HK-2 (cell line): Measurements from ENCODE around the gene ANG.

ENCODE experiments used
- DNase-seq: peaks from one replicate; pipeline ENCODE4 v3.0.0-alpha.2; 2018; ENCODE audit not compliant: unreplicated experiment

ANG gene

DNA sequence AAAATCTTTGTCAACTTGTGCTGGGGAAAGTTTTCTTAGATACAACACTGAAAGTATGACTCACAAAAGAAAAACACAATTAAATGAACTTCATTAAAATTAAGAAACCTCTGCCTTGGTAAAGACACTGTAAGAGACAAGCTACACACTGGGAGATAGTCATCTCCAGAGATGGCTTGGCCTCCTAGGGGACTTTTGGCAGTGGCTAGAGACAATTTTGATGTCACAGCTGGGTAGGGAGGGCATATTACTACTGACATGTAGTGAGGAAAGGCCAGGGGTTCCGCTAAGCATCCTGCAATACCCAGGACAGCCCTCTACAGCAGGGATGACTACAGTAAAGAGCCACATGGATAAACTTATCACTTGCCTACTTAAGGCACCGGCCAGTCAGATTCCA, 12.9 kb upstream of the ANG start:
- no peak for DNase-seq

GRCh38 chr14:20676072-20676471, 12.5 kb upstream of the ANG start:
- DNase-seq, result no peak

GRCh38 chr14:20679907-20680306, 8.7 kb upstream of the ANG start:
- DNase-seq, result no peak

GRCh38 chr14:20680363-20680762, 8.2 kb upstream of the ANG start:
- DNase-seq, result no peak

DNA sequence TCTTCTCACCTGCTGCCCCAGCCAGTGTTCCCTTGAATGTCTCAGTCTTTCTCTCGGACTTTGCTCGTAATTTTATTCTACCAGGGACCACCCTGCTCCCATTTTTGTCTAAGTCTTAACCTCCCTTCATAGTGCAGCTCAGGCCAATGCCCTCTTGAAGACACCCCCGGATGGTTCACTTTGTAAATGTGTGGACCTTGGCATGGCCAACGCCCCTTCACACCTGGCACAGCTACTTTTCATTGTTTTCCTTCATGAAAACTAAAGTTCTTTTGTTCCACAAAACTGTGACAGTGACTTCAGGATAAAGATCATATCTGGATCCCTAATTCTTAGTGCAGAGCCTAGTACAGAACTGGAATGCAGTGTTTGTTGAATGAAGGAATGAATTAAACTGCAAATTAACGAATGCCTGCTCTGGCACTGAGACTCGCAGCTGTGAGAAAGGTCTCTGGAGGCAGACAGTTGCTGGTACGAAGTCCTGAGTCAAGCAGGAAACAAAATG, 7.7 kb upstream of the ANG start:
- no peak for DNase-seq

- DNase-seq, result peak; percentile 90
Measured at GRCh38 chr14:20681348-20682126, 7.0 kb upstream of the ANG start.

- no peak for DNase-seq
Measured at GRCh38 chr14:20682127-20682434, 6.5 kb upstream of the ANG start.

DNA sequence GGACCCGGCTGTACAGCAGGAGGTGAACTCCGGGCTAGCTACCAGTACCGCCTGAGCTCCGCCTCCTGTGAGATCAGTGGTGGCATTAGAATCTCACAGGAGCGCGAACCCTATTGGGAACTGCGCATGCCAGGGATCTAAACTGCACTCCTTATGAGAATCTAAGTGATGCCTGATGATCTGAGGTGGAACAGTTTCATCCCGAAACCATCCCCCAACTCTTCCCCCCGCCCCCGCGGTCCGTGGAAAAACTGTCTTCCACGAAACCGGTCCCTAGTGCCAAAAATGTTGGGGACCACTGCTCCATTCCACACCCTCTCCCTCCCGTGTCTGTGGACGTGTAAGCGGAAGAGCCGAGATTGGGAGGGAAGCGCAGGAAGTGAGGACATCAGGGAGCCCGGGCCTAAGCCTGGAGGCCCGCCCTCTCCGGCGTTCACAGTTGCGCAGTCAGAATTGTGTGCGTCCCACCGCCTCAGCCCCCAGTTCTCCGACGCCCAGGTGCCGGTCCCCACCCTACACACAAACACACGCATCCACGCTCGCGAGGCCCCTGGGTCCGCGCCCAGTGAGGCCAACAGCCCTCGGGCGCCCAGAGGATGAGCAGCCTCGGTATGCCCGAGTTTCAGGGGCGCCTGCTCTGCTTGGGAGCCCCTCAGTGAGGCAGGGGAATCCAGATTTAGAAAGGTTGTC, 6.0 kb upstream of the ANG start:
- peak; percentile 85 for DNase-seq

GRCh38 chr14:20683125-20683890, 5.3 kb upstream of the ANG start:
- peak; percentile 90 for DNase-seq

GRCh38 chr14:20683891-20684661, 4.5 kb upstream of the ANG start, which contains the start of gene RNASE4:
Gene RNASE4, plus strand, starts transcription at chr14:20684560. Its CDS starts 14,812 bp downstream, at chr14:20699372.
- DNase-seq, result peak; percentile 83

GRCh38 chr14:20684662-20685456, 3.7 kb upstream of the ANG start:
- no peak for DNase-seq

GRCh38 chr14:20686386-20687143, 2.0 kb upstream of the ANG start:
- no peak for DNase-seq

- DNase-seq, result no peak
Measured at GRCh38 chr14:20687362-20688166, 1.0 kb upstream of the ANG start.

DNA sequence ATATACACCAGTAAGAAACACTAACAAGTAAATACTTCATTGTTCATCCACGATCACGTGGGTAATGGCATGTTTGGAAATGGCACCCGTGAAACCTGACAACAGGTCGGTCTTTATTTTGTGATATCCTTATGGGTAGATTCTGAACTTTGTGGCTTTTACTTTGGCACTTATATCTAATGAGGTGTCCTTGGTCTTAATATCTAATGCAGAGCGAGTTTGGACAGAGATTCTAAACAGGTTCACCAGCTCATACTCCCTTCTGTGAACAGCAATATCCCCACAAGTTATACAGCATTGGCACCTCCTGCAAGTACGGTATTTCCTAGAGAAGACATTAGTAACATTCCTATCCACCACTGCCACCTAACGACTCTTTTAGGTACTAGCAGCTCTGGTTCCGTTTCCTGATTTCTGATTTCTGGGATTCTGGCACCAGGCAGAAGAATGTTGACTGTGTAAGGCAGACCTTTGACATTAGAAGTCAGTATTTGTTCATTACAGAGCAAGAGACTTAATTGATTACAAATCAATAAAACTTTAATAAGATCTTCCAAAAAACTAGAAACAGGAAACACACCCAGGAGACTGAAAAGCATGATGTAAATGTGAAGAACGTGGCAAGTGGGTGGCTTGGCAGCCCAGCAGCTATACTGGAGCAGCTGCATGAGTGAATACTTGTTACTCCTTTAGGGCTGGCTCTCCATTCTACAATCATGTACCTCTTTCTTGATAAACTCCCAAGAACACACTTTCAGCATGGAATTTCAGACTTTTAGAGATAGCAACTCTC, 2.5 kb downstream of the ANG start:
- no peak for DNase-seq

- no peak for DNase-seq
Measured at GRCh38 chr14:20692116-20692751, 3.7 kb downstream of the ANG start.

DNA sequence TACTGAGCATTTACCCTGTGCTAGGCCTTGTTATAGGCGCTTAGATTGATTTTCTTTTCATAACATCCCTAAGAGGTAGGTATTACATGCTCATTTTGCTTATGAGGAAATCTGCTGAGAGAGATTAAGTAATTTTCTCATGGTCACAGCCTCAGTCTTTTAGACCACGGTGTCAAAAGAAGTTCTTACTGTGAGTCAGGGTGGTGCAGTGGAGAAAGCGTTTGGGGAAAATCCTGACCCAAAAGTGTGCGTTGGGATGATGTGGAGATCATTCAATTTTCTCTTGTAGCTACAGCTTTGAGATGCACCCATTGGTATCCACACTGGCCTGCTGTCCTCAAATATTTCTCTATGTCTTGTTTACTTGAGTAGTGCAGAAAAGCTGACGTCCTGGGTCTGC, 8.2 kb downstream of the ANG start:
- no peak for DNase-seq

GRCh38 chr14:20697273-20698017, 8.9 kb downstream of the ANG start:
- DNase-seq, result peak; percentile 49
